SU-DHL-6 (cell line): ENCODE data around the gene ANXA11.

Source experiments
- H2AFZ ChIP-seq: fragments of 200-600 bp; sonication (generic); 2 replicates; pipeline ENCODE4 v1.6.1; 2014; ENCODE audit warnings: low read depth, mild to moderate bottlenecking, moderate library complexity, mixed read lengths, antibody characterized with exemption, low read length; ENCODE audit not compliant: severe bottlenecking
- H3F3A ChIP-seq: fragments of 200-600 bp; shearing (Covaris generic); 2 replicates; pipeline ENCODE4 v1.6.0; 2016; ENCODE audit warnings: antibody characterized with exemption, mild to moderate bottlenecking; ENCODE audit not compliant: insufficient read depth
- H3K27ac ChIP-seq: fragments of 200-600 bp; sonication (generic); 2 replicates; pipeline ENCODE4 v1.5.1; 2016; ENCODE audit warnings: low read depth, mild to moderate bottlenecking, low read length, moderate library complexity, mixed read lengths
- H3K27me3 ChIP-seq: fragments of 200-600 bp; sonication (generic), shearing (Covaris generic); 2 replicates; pipeline ENCODE4 v1.6.0; 2014; ENCODE audit warnings: mild to moderate bottlenecking, low read length
- H3K36me3 ChIP-seq: fragments of 200-600 bp; sonication (generic); 2 replicates; pipeline ENCODE4 v1.6.1; 2014; ENCODE audit warnings: mild to moderate bottlenecking, low read length, mixed read lengths
- H3K4me2 ChIP-seq: fragments of 300-600, 200-600 bp; shearing (Covaris generic), sonication (generic); 2 replicates; pipeline ENCODE4 v1.6.0; 2014; ENCODE audit warnings: low read length, low read depth, mild to moderate bottlenecking; ENCODE audit not compliant: poor library complexity, severe bottlenecking
- H3K4me3 ChIP-seq: fragments of 200-600 bp; sonication (generic); 2 replicates; pipeline ENCODE4 v1.5.1; 2014; ENCODE audit warnings: antibody characterized with exemption, low read length, mild to moderate bottlenecking, mixed read lengths; ENCODE audit not compliant: insufficient read depth, poor library complexity, severe bottlenecking
- H3K79me2 ChIP-seq: fragments of 200-600 bp; sonication (generic); 2 replicates; pipeline ENCODE4 v1.6.1; 2014; ENCODE audit warnings: mild to moderate bottlenecking, low read length, moderate library complexity; ENCODE audit not compliant: insufficient read depth
- H3K9ac ChIP-seq: fragments of 200-600 bp; sonication (generic); 2 replicates; pipeline ENCODE4 v1.7.0; 2014; ENCODE audit warnings: mild to moderate bottlenecking, low read length
- H3K9me2 ChIP-seq: fragments of 200-600 bp; sonication (generic); replicated peaks from 2 replicates; pipeline ENCODE4 v1.6.1; 2014; ENCODE audit warnings: low read length; ENCODE audit not compliant: insufficient read depth
- H3K9me3 ChIP-seq: fragments of 200-600 bp; sonication (generic); 2 replicates; pipeline ENCODE4 v1.6.1; 2014; ENCODE audit warnings: low read length, mixed read lengths; ENCODE audit not compliant: insufficient read depth
- H4K20me1 ChIP-seq: fragments of 200-600 bp; sonication (generic); 2 replicates; pipeline ENCODE4 v1.6.1; 2014; ENCODE audit warnings: low read depth, mild to moderate bottlenecking, antibody characterized with exemption, low read length, moderate library complexity, mixed read lengths
- EZH2phosphoT487 ChIP-seq: fragments of 200-600 bp; sonication (generic), shearing (Covaris generic); conservative IDR thresholded peaks from 2 replicates; pipeline ENCODE4 v1.6.1; 2018; ENCODE audit warnings: mild to moderate bottlenecking, antibody characterized with exemption, low read length, moderate library complexity, mixed read lengths
- TF ChIP-seq, protein P1 (sequence below): fragments of 200-600 bp; sonication (generic); IDR thresholded peaks from one replicate; pipeline ENCODE4 v1.5.1; 2017; ENCODE audit warnings: antibody characterized with exemption, mild to moderate bottlenecking, low read length, moderate library complexity; ENCODE audit not compliant: insufficient read depth, poor library complexity, severe bottlenecking

The ANXA11 gene

GRCh38 chr10:80206277-80206655 lies 929 bp upstream of the ANXA11 start:
- Histone ChIP-seq H3K9me2 (no peaks in the 10 kb centered on the region), H2AFZ (peak overlapping the region; percentile 93), H3K4me3 (peak overlapping the region; percentile 78), H3K27me3 (no peaks in the 10 kb centered on the region), H3K36me3 (no peaks in the 10 kb centered on the region), H3K9ac (peak overlapping the region; percentile 82; the same call in 1 of the 2 replicates), H3K27ac (no peak overlapping the region), H4K20me1 (peaks cover 4% of the 10 kb centered on the region; the same call in 1 of the 2 replicates), H3K79me2 (peaks cover 41% of the 10 kb centered on the region), H3F3A (no peaks in the 10 kb centered on the region; the same call in 1 of the 2 replicates), H3K4me2 (peak overlapping the region; percentile 85), H3K9me3 (no peaks in the 10 kb centered on the region)
- TF ChIP-seq, protein P1, sequence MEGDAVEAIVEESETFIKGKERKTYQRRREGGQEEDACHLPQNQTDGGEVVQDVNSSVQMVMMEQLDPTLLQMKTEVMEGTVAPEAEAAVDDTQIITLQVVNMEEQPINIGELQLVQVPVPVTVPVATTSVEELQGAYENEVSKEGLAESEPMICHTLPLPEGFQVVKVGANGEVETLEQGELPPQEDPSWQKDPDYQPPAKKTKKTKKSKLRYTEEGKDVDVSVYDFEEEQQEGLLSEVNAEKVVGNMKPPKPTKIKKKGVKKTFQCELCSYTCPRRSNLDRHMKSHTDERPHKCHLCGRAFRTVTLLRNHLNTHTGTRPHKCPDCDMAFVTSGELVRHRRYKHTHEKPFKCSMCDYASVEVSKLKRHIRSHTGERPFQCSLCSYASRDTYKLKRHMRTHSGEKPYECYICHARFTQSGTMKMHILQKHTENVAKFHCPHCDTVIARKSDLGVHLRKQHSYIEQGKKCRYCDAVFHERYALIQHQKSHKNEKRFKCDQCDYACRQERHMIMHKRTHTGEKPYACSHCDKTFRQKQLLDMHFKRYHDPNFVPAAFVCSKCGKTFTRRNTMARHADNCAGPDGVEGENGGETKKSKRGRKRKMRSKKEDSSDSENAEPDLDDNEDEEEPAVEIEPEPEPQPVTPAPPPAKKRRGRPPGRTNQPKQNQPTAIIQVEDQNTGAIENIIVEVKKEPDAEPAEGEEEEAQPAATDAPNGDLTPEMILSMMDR, result no peak
- no peak for TF ChIP-seq EZH2phosphoT487

- Histone ChIP-seq H3F3A (no peaks in the 10 kb centered on the region; the same call in 1 of the 2 replicates), H2AFZ (no peak overlapping the region), H3K27ac (peak overlapping the region; percentile 74)
Observed at GRCh38 chr10:80204677-80205476, 460 bp downstream of the ANXA11 start.

GRCh38 chr10:80203835-80204676 lies 1.3 kb downstream of the ANXA11 start:
- Histone ChIP-seq H4K20me1 (peaks cover 4% of the 10 kb centered on the region; the same call in 1 of the 2 replicates), H3K4me2 (peak overlapping the region; percentile 85), H3K36me3 (no peaks in the 10 kb centered on the region), H3K27me3 (no peaks in the 10 kb centered on the region), H3F3A (no peaks in the 10 kb centered on the region; the same call in 1 of the 2 replicates), H2AFZ (no peak overlapping the region), H3K27ac (peak overlapping the region; percentile 74), H3K9me3 (no peaks in the 10 kb centered on the region), H3K4me3 (peak overlapping the region; percentile 78), H3K9ac (peak overlapping the region; percentile 82), H3K79me2 (peaks cover 63% of the 10 kb centered on the region), H3K9me2 (no peaks in the 10 kb centered on the region)
- no peak for TF ChIP-seq EZH2phosphoT487
- TF ChIP-seq, protein P1, result no peak

More at GRCh38 chr10:80204677-80205476, 460 bp downstream of the ANXA11 start:
- Histone ChIP-seq H3K4me2 (peak overlapping the region; percentile 85), H3K9me3 (no peaks in the 10 kb centered on the region), H3K79me2 (peaks cover 54% of the 10 kb centered on the region), H3K36me3 (no peaks in the 10 kb centered on the region), H3K27me3 (no peaks in the 10 kb centered on the region), H3K9ac (peak overlapping the region; percentile 82), H3K9me2 (no peaks in the 10 kb centered on the region), H3K4me3 (peak overlapping the region; percentile 78), H4K20me1 (peaks cover 4% of the 10 kb centered on the region; the same call in 1 of the 2 replicates)
- TF ChIP-seq EZH2phosphoT487, result no peak
- TF ChIP-seq, protein P1, result no peak
